EL (cell line): ENCODE data around the gene ABLIM3.

ENCODE experiments used
- DNase-seq: peaks from one replicate; pipeline ENCODE4 v3.0.0-alpha.2; 2016

The ABLIM3 gene

DNA sequence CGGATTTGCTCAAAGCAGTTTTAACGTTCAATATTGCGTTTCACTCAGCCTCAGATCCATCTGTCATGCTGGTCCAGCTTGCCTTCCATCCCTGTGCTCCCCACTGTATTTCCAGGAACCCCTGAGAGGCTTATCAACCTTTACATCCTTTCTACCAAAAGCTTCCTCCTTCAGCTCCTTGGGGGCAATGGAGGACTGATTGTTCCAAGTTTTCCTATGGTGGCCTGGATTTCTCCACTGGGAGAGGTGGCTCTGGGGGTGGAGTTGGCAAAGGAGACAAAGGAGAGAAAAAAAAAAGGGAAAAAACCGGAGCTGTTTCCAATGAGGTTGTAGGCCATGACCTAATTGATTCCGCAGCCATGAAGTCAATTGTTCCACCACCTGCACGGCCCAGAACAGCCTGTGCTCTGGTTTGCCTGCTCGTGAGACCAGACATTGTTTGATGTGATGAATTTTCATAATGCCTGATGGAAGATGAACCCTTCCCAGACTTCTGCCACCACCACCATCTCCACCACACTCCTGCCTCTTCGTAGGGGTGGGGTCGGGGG is 54.1 kb downstream of the ABLIM3 start:
- DNase-seq = no peak

DNA sequence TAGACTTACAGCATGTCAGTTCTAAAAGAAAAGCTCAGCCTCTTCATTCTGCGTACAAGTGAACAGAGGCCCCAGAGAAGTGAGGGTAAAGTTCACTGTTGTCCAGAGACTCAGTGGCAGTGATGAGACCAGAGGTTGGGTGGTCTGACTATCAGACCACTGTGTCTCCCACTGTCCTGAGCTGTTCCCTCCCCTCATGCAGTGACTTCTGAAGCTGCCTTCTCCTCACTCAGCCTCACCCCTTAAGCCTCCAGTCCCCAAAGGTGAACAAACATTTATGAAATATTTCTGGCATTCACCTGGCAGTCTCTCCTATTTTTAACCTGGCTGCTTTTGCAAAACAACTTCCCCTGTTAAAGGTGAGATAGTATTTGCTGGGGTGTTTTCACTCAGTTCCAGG is 54.7 kb downstream of the ABLIM3 start:
- no peak for DNase-seq

DNA sequence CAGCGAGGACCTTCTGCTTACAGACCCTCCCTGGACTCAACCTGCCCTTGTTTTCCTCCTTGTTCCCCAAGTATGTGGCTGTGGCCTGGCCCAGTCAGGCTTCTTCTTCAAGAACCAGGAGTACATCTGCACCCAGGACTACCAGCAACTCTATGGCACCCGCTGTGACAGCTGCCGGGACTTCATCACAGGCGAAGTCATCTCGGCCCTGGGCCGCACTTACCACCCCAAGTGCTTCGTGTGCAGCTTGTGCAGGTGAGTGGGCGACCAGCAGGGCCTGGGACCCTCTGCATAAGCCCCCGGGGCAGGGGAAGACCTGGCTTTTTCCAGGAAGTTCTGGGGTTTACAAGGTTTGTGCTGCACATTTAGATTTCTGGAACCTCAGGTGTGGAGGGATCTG is 56.9 kb downstream of the ABLIM3 start:
- no peak for DNase-seq

DNA sequence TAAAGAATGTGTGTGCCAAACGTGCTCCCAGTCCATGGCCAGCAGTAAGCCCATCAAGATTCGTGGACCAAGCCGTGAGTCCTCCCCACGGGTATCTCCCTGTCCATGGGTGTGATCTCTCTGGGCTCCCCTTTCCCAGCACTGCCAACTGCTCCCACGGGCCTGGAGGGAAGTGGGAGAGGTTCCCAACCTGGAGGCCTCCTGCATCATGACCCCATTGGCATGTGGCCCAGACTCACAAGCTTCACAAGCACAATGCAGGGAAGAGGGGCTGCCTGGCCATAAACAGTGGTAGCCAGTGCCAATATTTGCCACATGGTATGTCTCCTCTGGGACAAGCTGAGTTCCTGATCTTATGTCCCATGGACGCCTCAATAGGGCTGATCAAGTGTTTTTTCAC is 59.1 kb downstream of the ABLIM3 start:
- DNase-seq = no peak

DNA sequence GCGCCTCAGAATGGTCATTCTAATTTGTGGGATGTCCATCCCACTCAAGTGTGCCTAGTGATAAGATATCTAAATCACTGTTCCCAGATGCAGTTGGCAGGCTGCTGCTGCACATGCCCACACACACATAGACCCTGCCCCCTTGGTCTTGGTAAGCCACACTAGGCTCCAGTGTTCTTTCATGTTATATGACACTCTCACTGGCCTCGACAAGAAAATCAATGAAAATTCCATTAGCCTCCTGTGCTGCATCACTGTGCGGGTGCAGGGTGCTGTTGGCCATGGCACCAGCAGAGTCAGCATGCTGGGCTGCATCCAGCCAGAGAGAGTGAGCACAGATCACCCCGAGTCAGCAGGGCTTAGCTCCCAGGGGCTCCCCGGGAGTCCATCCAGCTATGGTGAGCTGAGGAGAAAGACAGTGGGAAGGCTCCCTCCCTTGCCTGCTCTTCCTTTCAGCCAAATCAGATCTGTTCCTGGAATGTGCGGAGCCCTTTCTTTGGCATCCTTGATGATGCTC is 59.9 kb downstream of the ABLIM3 start:
- no peak for DNase-seq

DNA sequence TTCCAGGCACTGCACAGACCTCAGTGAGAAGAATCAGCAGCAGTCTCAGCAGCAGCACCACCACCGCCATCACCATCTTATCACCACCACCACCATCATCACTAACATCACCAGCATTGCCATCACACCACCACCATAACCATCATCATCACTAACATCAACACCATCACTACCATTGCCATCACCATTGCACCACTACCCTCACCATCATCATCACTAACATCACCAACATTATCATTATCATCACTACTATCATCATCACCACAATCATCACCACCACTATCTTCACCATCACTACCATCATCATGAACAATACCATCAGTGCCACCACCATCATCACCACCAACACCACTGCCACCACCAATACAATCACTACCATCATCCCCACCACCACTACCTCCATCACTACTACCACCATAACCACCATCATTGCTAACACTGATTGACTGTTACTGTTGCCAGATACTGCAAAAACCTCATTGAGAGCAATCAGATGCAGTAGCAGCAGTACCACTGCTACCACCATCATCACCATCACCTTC is 61.7 kb downstream of the ABLIM3 start:
- no peak for DNase-seq

DNA sequence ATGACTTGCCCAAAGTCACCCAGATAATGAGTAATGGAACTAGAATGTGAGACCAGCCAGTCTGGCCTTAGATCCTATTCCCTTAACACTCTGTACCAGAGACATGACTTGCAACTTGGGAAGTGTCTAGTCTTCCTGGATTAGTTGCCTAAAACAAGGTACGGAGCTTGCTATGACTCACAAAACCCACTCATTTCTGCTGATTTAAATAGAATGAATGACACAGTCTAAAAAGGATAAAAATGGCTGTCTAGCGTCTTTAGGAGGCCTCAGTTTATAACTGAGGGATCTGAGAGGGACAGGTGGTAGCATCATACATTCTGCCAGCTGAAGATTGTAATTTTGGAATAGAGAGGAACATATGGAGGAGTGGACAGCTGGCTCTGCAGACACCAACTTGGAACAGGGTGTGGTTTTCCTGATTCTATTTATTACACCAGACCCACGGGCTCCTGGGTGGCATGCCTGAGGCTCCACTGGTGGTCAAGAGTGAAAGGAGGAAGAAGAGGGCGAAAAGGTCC is 62.7 kb downstream of the ABLIM3 start:
- DNase-seq = peak; percentile 55

DNA sequence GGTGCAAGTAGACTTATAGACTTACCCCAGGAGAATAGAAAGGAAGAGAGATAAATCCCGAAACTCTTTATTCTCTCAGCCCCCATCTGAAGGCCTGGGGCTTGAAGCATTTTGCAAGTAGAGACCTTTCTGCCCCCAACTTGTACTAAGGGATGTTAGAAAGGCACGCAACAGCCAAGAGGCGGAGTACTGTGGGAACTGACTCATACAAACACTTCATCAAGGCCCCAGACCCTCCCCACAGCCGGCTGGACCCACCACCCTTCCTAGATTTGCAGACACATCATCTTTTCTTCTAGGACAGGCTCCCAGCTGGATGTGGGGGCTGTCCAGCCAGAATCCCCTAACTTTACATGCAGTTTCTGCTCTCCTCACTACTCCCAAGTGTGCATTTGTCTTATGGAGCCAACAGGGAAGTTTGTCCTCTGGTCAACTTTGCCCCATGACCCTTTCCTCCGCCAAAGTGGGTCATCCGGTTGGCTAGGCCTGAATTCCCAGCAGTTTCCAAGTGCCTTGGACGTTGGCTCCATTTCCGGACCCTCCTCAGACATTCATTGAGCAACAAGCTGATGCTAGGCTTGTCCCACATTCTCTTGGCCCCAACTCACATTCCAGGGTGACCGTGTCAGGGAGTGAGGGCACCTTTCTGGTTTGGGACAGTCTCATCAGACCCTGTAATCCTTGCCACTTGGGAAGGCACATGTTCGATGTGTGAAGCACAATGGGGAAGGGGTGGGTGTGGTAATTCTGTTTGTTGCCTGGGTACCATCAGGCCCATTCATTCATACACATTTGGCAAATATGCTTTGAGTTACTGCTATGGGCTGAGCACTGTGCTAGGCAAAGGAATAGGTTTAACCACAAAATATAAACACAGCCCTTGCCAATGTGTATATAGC is 64.6 kb downstream of the ABLIM3 start:
- DNase-seq = peak; percentile 93

DNA sequence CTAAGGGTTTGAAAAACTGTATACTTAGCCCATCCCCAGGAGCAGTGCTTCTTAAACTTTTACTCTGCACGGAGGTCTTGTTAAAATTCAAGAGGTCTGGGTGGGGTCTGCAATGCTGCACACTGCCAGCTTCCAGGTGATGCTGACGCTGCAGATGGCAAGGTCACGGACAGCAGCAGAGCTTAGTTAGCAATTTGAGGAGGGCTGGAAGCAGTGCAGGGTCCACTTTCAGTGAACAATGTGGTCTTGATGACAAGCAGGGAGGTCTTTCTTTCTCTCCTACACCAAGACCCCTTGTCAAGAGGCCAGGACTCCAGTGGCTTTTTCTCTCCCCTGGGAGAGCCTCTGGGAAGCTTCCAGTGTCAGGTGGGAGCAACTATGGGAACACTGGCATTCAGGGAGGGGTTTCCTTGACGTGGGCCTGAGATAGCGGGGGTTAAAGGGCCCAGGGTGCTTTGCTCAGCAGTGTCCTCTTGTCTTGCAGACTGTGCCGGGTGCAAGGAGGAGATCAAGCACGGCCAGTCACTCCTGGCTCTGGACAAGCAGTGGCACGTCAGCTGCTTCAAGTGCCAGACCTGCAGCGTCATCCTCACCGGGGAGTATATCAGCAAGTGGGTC is 65.3 kb downstream of the ABLIM3 start:
- DNase-seq = no peak

DNA sequence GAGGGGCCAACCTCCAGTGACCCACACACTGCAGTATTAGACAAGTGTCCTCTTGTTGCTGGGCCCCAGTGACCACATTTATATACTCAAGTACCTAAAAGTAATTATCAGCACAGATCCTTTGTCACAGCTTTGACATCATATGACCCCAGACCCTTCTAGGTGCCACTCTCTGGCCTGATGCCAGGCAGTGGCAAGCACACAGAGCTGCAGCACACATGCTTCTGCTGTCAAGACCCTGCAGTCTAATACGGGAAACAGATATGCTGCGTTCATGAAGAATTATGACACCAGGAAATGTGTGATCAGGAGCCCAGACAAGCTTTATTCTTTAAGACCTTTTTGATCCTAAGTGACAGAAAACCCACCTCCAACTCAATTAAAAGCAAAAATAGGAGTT is 66.5 kb downstream of the ABLIM3 start:
- no peak for DNase-seq

DNA sequence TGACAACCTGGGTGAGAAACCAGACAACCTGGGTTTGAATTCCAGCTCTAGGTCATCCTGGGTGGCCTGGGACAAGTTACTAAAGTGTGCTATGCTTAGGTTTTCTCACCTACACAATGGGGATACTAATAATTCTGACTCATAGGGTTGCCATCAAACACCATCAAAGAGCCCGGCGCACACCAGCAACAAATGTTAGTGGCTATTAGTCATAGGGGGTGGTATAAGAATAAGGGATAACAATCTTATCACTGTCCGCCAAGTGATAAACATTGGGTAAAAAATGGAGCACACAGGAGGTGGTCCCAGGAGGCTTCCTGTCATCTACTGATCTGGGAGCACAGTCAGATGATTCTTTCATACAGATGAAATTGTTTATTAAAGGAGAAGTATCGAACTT is 68.9 kb downstream of the ABLIM3 start:
- DNase-seq = peak; percentile 83

DNA sequence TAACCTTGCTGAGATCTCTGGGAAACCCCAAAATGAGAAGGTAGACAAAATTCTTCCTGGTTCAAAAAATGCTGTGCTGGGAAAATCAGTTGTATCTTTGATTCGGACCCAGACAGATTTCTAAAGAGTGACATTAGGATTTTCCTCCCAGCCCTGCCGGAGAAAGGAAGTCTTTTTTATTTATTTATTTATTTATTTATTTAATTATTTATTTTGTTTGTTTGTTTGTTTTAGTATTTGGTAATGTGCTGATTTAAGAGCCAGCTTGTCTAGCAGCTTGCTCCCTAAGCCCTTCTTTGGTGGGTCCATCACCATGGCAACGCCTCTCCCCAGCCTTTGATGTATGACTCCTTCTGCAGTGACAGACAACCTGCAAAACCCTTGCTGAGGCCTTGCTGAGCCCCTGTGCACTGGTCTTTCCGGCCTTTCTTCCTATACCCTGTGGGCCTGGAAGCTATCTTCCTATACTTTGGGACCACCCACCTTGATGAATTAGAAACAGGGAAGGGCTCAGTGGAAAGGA is 69.7 kb downstream of the ABLIM3 start:
- DNase-seq = no peak

DNA sequence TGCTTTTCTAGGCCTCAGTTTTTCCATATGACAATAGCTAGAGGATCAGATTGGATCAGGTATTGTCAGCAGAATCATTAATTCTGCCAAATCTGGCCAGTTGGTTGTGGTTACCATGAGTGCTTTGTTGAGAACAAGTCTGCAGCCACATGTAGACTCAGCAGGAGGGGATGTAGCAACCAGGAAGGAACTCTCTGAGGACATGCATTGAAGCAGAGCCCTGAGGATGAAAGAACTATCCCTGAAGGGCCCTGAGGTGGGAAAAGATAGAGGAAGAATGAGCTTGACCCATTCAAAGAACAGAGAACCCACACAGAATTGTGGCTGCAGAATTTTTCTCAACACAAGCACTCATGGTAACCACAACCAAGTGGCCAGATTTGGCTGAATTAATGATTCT is 70.3 kb downstream of the ABLIM3 start:
- peak; percentile 57 for DNase-seq

DNA sequence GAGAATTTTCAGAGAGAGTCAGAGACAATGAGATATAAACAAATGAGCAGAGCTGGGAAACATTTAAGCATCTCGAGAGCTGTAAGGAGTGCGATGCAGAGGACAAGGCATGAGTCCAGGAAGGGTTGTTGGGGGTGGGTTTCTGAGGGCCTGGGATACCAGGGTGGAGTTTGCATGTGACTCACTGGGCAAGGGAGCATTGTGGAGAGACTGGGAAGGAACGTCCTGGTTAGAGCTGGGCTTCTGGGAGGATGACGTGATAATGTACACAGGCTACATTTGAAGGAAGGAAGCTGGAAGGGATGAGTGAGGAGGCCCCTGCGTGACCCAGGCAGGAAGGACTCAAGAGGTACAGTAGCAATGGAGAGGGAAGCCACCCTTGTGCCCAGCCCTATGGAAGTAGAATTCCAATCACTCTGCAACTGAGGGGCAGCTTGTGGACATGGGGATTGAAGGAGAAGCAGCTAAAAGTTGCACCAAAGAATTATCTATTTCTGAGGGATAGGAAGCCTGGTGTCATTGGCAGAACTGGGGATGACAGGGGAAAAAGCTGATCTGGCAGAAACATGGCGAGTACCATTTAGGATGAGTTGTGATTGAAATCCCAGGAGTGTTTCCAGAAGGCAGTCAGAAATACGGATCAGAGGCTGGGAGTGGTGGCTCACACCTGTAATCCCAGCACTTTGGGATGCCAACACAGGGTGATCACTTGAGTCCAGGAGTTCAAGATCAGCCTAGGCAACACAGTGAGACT is 71.1 kb downstream of the ABLIM3 start:
- DNase-seq = peak; percentile 99

DNA sequence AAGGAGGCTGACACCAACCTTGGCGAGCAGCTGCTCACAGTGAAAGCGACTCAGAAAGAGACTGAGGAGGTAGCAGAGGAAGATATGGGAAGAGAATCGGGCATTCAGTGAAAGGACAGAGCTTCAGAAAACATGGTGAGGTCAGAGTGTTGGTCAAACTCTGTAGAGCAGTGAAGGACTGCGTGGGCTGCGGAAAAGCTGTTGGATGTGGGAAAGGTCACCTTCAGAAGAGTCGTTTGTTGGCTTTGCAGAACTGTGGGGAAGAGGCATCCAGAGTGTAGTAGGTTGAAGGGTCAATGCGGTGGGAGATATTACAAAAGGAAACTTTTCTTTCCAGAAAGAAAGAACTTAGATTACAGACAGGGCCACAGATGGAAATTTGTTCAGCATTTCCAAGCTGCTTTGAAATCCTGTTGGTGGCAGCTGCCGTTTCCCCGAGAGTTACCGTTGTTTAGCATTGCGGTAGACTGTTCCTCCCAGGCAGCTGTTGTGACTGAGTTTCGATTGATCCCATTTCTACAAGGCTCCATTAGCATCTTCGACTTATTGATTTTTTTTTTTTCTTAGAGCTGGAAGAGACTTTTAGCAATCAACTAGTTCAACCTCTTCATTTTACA is 72.1 kb downstream of the ABLIM3 start:
- DNase-seq = no peak

DNA sequence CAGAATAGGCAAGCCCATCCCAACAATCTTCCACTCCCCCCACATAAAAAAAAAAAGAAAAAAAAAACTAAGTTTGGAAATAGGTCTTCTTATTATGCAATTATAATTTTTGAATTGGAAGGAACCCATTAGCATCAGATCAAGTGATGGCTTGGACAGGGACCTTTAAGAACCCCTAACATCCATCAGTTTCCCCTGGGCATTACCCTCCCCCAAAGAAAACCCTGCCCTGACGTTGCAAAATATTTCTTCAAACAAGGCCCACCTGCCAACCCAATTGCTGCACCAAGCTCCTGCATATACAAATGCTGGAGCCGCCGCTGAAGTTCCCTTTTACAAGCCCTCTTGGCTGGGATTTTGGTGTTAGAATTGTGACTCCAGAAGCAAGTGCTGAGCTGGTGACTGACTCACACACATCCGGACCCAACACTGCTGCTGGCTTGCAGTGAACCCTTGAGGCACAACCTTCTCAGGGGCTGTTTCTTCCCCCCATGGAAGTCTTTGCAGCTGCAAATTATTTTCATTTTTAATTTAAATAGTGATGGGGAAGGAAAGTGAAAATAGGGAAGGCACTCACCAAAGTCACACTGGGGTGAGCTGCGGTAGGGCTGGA is 74.3 kb downstream of the ABLIM3 start:
- DNase-seq = peak; percentile 75

DNA sequence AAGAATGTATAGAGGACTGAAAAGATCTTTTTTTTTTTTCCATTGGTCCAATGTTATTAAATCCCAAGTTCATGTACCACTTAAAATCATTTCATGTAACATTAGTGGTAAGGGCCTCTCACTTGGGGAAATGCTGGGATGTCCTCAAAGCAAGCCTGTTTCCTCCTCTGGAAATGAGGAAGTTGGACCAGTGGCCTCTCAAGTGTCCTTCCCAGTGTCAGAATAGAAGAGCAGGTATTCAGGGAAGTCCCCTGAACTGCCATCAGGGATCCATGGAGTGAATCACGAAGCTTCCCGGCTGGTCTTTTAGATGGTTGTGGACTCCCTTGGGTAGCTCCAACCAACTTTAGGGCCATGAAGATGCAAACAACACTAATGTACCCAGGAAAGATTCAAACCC is 75.2 kb downstream of the ABLIM3 start:
- no peak for DNase-seq

DNA sequence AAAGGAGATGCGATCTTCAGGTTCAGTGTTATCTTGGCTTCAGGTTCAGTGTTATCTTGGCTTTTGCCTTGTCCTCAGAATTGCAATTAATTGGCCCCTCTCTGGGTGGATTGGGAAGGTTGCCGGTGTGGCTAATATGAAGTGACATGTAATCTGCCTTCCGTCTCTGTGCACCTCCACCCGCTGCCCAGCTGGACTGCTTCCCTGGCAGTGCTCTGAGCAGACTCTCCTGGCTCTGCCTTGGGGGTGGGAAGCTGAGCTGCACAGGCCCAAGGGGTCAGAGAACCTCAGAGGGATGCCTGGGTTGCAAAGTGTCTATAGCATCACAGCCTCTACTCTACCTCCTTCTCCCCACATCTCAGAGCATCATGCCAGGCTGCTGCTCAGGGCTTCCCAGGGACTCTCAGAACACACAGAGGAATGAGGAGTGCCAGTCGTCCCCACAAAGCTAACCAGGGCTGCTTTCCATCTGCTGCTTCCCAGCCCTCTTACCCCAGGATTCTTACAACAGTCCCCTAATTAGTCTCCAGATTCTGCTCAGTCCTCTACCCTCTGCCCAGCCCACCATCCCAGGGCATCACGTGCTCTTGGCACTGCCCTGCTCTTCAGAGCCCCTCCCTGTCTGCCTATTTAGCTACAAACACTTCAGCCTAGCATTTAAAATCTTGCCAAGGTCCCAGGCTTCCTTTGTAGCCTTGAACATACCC is 76.0 kb downstream of the ABLIM3 start:
- no peak for DNase-seq

DNA sequence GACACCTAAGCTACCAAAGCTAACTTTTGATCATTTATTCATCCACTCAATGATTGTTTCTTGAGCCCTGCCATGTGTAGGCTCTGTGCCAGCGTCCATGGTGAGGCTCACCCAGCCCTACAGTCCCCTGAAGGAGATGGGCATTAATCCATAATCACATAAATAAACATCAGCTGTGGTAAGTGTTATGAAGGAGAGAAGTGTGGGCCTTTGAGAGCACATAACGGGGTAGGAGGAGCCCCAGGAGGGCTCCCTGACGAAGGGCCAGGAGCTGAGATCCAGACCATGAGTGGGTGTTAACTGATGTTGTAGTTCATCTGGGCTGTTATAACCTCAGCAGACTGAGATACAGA is 76.5 kb downstream of the ABLIM3 start:
- no peak for DNase-seq

DNA sequence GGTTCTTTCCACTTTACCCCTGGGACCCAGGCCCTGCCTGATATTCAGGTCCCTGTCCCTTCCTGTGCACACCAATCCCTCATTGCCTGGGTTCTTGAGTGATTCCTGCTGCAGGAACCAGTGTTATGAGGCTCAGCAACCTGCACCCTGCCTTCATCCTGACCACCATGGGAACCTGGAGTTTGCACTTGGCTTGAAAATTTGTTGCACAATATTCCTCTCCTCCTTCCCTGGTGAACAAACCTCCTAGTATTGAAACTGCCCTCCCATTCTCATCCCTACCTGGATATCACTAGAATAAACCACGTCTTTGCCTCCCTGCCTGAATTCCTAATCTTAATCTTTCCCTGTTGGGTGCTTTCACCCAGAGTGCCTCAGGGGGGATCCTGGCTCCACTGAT is 78.3 kb downstream of the ABLIM3 start:
- no peak for DNase-seq

DNA sequence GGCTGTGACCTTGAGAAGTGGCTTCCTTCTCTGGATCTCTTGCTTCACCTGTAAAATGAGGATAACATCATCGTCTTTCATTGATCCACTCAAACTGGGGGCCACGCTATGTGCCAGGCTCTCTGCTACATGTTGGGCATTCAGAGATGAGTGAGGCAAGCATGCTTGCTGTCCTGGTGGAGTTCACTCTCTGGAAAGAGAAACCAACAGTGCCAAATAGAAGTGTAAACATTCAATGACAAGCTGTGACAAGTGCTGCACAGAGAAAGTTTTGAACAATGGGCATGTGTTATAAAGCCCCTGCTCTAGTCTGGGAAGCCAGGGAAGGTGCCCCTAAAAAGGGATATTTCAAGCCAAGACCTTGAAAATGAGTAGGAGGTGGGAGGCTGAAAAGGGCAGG is 79.5 kb downstream of the ABLIM3 start:
- no peak for DNase-seq
